CD4-positive, alpha-beta T cell (primary cell): ENCODE results near the gene ATP5PO. TPM values are rescaled to one million over a fixed set of nuclear protein-coding genes. Genes with fewer than 3 reads are reported as not detected.

Source experiments
- ATAC-seq: fragments of 200-7000 bp; cut with Tn5 transposase; one replicate; pipeline ENCODE4 v1.10.0; 2022; ENCODE audit warnings: mild to moderate bottlenecking; ENCODE audit not compliant: poor library complexity
- CTCF ChIA-PET: fragments of 350-600 bp; sonication (Branson Sonifier 250); formaldehyde crosslinking; loops from one replicate; lab custom pipeline; 2021; ENCODE audit warnings: antibody characterized with exemption, inconsistent platforms; lab: Charles Lee
- POLR2A ChIA-PET: fragments of 350-600 bp; sonication (Branson Sonifier 250); formaldehyde crosslinking; loops from one replicate; lab custom pipeline; 2021; ENCODE audit warnings: antibody characterized with exemption, inconsistent platforms; lab: Charles Lee
- DNase-seq, 14 experiments: peaks; one replicate each; pipeline ENCODE4 v3.0.0-alpha.2; 2013 to 2020; ENCODE audit warnings: mixed read lengths in 2 of 14
- H3K27ac ChIP-seq, 2 donors: one replicate each; pipeline versions ENCODE4 v1.5.1 to v1.7.0; 2013; ENCODE audit warnings: low read length in 2 of 2, low read depth in 1 of 2, mild to moderate bottlenecking in 1 of 2
- H3K27me3 ChIP-seq, 2 experiments: 1 replicate in 1 of 2; 2 replicates in 1 of 2; pipeline versions ENCODE4 v1.6.1 to v1.7.0; 2013; ENCODE audit warnings: low read length in 2 of 2, control low read depth in 1 of 2, mild to moderate bottlenecking in 1 of 2, moderate library complexity in 1 of 2; ENCODE audit not compliant: insufficient read depth in 2 of 2, control insufficient read depth in 1 of 2
- H3K36me3 ChIP-seq: one replicate; pipeline ENCODE4 v1.6.1; 2013; ENCODE audit warnings: low read length, control low read depth; ENCODE audit not compliant: insufficient read depth
- H3K4me1 ChIP-seq: one replicate; pipeline ENCODE4 v1.6.1; 2013; ENCODE audit warnings: low read length, control low read depth; ENCODE audit not compliant: insufficient read depth
- H3K4me3 ChIP-seq: one replicate; pipeline ENCODE4 v1.5.1; 2013; ENCODE audit warnings: mild to moderate bottlenecking, low read length, moderate library complexity
- H3K9me3 ChIP-seq, 2 experiments: 1 replicate in 1 of 2; 2 replicates in 1 of 2; pipeline versions ENCODE4 v1.6.1 to v1.7.0; 2013; ENCODE audit warnings: low read length in 2 of 2, mild to moderate bottlenecking in 2 of 2, control low read depth in 1 of 2, moderate library complexity in 1 of 2; ENCODE audit not compliant: control insufficient read depth in 1 of 2, insufficient read depth in 1 of 2
- H3K27ac Mint-ChIP-seq: one replicate; pipeline ENCODE4 v1.8.0; 2020; ENCODE audit warnings: mixed read lengths
- H3K27me3 Mint-ChIP-seq: one replicate; pipeline ENCODE4 v1.8.0; 2021; ENCODE audit warnings: mixed read lengths
- H3K36me3 Mint-ChIP-seq: one replicate; pipeline ENCODE4 v1.8.0; 2021; ENCODE audit warnings: low read depth, mixed read lengths
- H3K4me1 Mint-ChIP-seq: one replicate; pipeline ENCODE4 v1.8.0; 2021; ENCODE audit warnings: low read depth, mixed read lengths
- H3K4me3 Mint-ChIP-seq: one replicate; pipeline ENCODE4 v1.8.0; 2020; ENCODE audit warnings: mild to moderate bottlenecking, mixed read lengths
- H3K9me3 Mint-ChIP-seq: one replicate; pipeline ENCODE4 v1.8.0; 2020; ENCODE audit warnings: mixed read lengths
- intact Hi-C, 2 experiments: fragments of 100-400 bp; cut with DNase I in 1 of 2; cut with micrococcal nuclease in 1 of 2; formaldehyde crosslinking; loops; one replicate each; pipeline versions ENCODE4 v1.15.1 to v1.9.0; 2023 to 2025; cut with DNase I, micrococcal nuclease
- total RNA-seq, 174 experiments: library from RNA in 2 of 174; stranded (reverse) in 2 of 174; gene quantifications; one replicate each; pipeline ENCODE4 v1.2.3 and lab custom pipeline; 2021 to 2026
- TF ChIP-seq, protein P1 (sequence below): fragments of 200-600 bp; IDR thresholded peaks from one replicate; pipeline ENCODE4 v1.8.0; 2022; ENCODE audit warnings: antibody characterized with exemption, mild to moderate bottlenecking

ATP5PO gene
- total RNA-seq, 2 experiments from 2014 or later, result 143 to 149 TPM

DNA sequence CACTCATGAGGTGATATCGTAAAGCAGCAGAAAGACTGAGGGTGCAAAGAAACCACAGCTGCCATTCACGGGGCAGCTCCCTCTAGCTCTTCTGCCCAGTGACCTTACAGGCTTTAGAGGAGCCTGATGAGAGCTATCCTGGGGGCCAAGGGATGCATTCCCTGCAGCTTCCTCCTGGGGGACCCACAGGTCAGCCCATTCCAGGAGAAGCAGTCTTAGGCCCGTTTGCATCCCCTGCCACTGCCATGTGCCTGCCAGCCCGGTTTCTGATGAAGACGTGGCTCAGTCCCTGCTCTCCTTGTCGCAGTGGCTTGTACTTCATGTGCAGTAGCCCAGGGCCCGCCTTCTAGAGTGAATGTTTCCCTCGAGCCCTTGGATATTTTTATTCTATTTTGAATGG, 22.8 kb downstream of the ATP5PO start:
- no peaks in the 10 kb centered on the region for H3K9me3 ChIP-seq
- peaks cover 7% of the 10 kb centered on the region for H3K4me1 ChIP-seq
- H3K4me1 Mint-ChIP-seq, result peaks cover 11% of the 10 kb centered on the region
- H3K4me3 Mint-ChIP-seq, result no peak overlapping the region
- DNase-seq (no peak), ATAC-seq (no peak)
- no peaks in the 10 kb centered on the region for H3K27me3 Mint-ChIP-seq
- CTCF ChIA-PET, result interaction anchor here (1.8 kb wide), 1 partner anchor 31 kb away, joined by 4 read pairs; no protein-coding TSS in a partner anchor
- H3K27ac Mint-ChIP-seq, result no peak overlapping the region
- intact Hi-C loops, result loop anchor here in 1 of 2 experiments (10.0 kb wide), 1 partner anchor 248 kb away; the partner anchor contains the start of genes CRYZL1 and ITSN1
- no peak overlapping the region for H3K4me3 ChIP-seq
- H3K9me3 Mint-ChIP-seq, result no peaks in the 10 kb centered on the region
- H3K27ac ChIP-seq, result no peak overlapping the region
- TF ChIP-seq, protein P1, sequence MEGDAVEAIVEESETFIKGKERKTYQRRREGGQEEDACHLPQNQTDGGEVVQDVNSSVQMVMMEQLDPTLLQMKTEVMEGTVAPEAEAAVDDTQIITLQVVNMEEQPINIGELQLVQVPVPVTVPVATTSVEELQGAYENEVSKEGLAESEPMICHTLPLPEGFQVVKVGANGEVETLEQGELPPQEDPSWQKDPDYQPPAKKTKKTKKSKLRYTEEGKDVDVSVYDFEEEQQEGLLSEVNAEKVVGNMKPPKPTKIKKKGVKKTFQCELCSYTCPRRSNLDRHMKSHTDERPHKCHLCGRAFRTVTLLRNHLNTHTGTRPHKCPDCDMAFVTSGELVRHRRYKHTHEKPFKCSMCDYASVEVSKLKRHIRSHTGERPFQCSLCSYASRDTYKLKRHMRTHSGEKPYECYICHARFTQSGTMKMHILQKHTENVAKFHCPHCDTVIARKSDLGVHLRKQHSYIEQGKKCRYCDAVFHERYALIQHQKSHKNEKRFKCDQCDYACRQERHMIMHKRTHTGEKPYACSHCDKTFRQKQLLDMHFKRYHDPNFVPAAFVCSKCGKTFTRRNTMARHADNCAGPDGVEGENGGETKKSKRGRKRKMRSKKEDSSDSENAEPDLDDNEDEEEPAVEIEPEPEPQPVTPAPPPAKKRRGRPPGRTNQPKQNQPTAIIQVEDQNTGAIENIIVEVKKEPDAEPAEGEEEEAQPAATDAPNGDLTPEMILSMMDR, result no peak
- no peaks in the 10 kb centered on the region for H3K36me3 Mint-ChIP-seq
- no peaks in the 10 kb centered on the region for H3K27me3 ChIP-seq
- POLR2A ChIA-PET, result no interaction called here
- no peaks in the 10 kb centered on the region for H3K36me3 ChIP-seq

DNA sequence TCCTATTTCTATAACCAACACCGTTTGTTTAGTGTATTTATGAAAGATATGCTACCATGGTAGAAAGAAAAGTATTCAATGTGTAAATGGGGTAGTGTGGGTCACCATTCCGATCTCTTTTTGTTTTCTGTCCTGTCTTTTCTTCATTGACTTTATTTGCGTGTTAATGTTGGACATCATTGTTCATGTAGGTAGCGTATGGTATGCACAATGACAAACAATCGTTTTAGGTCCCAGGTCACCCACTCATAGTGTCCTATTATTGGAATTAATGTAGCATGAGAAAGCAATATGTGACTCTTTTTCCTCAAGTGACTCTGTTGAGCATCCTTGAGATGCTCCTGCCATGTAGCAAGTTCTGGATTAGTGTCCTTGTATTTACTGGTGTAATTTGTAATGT, 25.4 kb downstream of the ATP5PO start:
- Mint-ChIP-seq H3K4me1 (peaks cover 11% of the 10 kb centered on the region), H3K27me3 (no peaks in the 10 kb centered on the region), H3K4me3 (no peak overlapping the region), H3K27ac (no peak overlapping the region), H3K9me3 (no peaks in the 10 kb centered on the region), H3K36me3 (no peaks in the 10 kb centered on the region)
- POLR2A ChIA-PET, result no interaction called here
- Histone ChIP-seq H3K27me3 (no peaks in the 10 kb centered on the region), H3K36me3 (no peaks in the 10 kb centered on the region), H3K27ac (no peak overlapping the region), H3K4me1 (peaks cover 7% of the 10 kb centered on the region), H3K9me3 (peaks cover 0 to 3% of the 10 kb centered on the region in 2 experiments), H3K4me3 (no peak overlapping the region)
- CTCF ChIA-PET, result no interaction called here
- intact Hi-C loops, result loop anchor here in 1 of 2 experiments (10.0 kb wide), 1 partner anchor 245 kb away; the partner anchor contains the start of genes CRYZL1 and ITSN1
- DNase-seq, result no peak
- ATAC-seq, result no peak
- TF ChIP-seq, protein P1, result no peak

DNA sequence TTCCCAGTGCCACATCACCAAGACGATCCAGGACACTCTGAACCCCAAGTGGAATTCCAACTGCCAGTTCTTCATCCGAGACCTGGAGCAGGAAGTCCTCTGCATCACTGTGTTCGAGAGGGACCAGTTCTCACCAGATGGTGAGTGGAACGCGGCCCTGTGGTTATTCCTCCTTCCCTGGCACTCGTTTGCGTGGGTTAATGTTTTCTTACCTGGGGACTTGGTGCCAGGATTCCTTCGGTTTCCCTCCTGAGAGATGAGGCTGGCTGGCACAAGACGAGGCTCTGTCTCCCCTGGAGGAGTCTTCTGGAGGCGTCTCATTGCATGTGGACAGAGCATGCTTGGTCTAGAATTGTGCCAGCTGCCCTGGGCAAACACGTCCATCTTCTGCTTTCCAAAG, 29.3 kb downstream of the ATP5PO start:
- Mint-ChIP-seq H3K4me3 (no peak overlapping the region), H3K9me3 (no peaks in the 10 kb centered on the region), H3K36me3 (no peaks in the 10 kb centered on the region), H3K4me1 (no peaks in the 10 kb centered on the region), H3K27ac (no peak overlapping the region), H3K27me3 (no peaks in the 10 kb centered on the region)
- TF ChIP-seq, protein P1, result no peak
- H3K4me3 ChIP-seq, result no peak overlapping the region
- no peak overlapping the region for H3K27ac ChIP-seq
- DNase-seq (no peak), ATAC-seq (no peak)
- no peaks in the 10 kb centered on the region for H3K27me3 ChIP-seq
- peaks cover 0 to 3% of the 10 kb centered on the region in 2 experiments for H3K9me3 ChIP-seq
- H3K4me1 ChIP-seq, result no peaks in the 10 kb centered on the region
- ChIA-PET POLR2A (no interaction called here), CTCF (no interaction called here)
- intact Hi-C loops, result no loop called here
- H3K36me3 ChIP-seq, result no peaks in the 10 kb centered on the region
